Stimulated activated CD8-positive, alpha-beta memory T cell treated with anti-CD3 and anti-CD28 coated beads, Interleukin-15, amount 100 ng/mL, for 1 hour (primary cell): ENCODE results near the gene DCHS1.
"Not testable (repeated sequence)": the region's sequence is repeated elsewhere in the genome, so short reads cannot be mapped to it uniquely, and the experiment has no call there.

Source experiments
- DNase-seq: peaks from one replicate; pipeline ENCODE4 v3.0.0-alpha.2; 2020; ENCODE audit warnings: low read depth

DCHS1 gene

DNA sequence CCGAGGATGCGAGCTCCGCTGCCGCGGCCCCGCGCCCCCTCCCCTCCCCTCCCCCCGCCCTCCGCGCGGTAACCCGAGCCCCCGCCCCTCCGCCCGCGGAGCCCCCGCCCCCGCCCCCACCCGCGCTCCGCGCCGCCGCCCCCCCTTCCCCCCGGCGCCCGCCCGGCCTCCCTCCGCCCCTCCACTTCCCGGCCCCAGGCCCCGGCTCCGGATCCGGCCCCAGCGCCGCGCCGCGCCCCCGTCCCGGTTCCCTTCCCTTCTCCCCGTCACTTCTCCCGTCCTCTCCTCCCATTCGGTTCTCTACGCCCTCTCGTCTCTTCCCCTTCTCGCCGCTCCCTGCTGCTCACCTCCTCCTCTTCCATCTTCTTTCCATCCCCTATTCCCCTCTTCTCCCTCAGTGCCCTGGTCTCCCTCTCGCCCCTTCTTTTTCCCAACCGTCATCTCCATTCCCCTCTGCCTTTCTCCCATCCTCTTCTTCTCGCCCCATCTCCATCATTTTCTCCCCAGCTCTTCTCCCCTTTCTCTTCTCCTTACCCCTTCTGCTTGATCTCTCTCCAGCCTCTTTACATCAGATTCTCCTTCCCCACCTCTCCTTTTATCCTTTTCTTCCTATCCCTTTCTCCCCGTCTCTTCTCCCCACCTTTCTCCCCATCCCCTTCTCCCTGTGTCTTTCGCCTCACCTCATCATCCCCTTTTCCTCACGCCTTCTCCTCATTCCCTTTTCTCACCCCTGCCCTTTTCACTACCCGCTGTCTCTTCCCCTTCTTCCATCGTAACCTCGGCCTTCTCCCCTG, at the start of gene DCHS1:
TSS of gene DCHS1 (minus strand) at position 20 of the 794 bp plus-strand sequence. CDS start 14,196 bp downstream, outside the sequence.
- no peak for DNase-seq

DNA sequence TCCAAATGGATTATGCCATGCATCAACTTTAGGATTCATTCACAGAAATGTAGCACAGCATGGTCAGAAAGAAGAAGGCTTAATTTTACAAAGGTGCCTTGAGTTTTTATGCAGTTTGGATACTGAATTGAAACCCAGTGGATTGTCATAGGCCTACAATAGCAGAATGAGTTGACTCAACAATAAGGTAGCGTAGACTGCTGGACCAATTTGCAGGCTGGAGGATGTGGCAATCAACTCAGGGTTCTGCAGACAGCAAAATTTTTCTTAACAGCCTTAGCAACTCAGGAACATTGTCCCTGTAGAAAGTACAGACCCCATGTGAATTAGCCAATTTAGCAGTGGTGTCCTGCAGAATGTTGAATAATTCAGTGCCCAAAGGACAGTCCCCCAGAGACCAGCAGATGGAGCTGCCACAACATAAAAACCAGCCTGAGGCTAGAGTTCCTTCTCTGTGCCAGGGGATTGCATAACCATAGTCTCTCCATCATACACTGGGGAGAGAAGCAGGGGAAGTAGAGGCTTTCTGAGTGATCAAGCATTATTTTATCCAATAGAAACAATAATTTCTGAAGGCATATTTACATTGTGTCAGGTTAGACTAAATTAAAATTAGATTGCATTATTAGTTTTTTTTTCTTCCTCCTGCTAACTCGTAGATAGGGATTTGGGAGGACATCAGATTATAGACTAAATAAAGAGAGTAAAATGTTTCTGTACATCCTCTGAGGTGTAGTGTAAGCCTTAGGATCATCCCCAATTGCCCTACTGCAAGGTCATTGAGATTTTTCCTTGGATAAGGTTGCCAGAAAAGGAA, 47.8 kb upstream of the DCHS1 start:
- no peak for DNase-seq

GRCh38 chr11:6701955-6702354, 46.3 kb upstream of the DCHS1 start:
- not testable (repeated sequence) for DNase-seq

DNA sequence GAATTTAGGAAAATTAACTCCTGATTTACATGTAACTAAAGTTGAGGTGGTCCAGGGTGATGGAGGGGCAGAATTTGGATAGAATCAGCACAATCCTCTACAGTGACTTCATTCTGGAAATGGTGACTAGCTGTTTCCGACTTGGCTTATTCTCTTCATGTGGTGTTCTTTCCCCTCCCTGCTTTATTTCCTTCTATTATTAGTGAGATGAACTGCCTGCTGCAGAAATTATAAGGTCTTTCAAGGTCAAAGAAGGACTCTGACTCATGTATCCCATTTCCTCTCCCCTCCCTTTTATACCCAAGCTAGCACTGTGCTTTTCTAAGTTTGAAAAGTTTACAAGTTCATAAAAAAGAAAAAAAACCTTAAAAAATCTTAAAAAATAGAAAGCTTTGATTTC, 39.8 kb upstream of the DCHS1 start:
- no peak for DNase-seq

DNA sequence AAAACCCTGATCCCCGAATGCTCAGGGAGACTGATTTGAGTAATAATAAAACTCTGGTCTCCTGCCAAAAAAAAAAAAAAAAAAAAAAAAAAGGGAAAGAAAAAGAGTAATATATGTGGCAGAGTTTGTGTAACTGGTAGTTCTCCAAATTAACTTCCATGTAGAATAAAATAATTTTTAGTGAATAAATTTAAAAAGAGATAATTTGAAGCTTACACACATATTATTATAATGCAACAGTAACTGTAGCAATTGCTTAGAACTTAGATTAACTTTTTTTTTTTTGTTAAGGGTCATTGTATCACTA, 38.6 kb upstream of the DCHS1 start:
- no peak for DNase-seq

DNA sequence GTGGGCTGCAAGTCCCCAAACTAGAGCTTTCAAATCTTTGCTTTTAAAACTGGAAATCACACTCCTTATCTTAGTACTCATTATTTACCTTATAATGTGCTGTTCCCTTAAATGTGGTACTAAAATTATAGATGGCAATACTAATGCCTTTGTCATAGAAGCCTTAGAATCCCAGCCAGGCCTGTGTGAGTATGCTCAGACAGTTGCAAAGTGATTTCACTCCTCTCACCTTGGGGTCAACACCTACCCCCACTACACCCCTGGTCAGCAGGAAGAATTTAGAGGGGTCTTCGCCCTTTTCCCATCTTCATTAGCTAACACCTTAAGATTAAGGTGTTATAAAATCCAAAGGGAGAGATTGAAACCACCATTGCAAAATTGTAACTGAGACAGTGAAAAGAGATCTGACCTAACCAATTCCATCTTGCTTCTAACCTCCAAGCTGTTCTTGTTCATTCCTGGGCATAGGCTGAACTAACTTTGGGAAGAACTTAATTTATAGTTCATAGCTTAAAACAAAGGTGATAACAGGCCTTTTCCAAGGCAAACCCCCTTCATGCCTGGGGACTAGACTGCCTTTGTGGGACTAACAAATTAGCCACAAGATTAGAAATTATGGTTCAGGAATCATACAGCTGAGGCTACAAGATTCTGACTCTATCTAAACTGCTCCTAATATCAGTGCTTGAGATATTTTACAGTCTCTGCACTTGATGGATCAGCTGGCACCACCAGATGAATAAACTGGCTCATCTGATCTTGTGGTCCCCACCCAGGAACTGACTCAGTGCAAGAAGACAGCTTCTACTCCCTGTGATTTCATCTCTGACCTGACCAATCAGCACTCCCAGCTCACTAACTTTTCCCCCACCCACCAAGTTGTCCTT, 38.0 kb upstream of the DCHS1 start:
- DNase-seq = no peak

DNA sequence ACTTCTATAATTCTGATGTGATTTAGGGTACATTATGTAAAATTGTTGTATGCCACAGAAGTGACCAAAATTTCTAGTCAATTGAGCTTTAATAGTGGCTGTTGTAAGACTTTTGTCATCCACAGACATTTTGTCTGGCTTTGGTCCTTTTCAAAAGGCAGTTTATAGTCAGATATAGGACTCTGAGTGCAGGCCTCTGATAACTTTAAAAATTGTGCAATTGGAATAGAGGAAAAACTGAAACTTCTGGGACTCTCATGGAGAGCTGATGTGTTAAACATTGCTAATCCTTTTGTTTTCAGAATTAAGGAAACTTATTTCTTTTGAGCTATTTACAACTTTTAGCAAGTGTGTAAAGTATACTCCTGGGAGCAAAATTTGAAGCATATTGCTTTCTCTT, 36.5 kb upstream of the DCHS1 start:
- no peak for DNase-seq

DNA sequence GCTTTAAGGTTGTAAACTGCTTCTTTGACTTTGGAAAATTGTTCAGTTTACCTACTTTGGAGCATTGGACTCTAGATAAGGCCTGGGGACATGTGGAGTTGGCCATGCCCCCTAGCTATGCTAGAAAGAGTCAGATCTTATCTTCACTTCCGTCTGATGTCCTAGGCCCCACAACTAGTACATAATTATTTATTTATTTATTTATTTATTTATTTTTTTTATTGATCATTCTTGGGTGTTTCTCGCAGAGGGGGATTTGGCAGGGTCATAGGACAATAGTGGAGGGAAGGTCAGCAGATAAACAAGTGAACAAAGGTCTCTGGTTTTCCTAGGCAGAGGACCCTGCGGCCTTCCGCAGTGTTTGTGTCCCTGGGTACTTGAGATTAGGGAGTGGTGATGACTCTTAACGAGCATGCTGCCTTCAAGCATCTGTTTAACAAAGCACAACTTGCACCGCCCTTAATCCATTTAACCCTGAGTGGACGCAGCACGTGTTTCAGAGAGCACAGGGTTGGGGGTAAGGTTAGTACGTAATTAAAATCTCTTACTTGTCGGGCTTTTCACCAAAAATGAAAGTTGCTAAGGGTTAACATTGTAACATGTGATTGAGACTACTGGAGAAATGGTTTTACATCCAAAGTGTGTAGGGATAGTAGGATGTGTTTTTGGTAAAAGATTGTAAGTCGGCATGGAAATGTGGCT, 35.0 kb upstream of the DCHS1 start:
- DNase-seq = not testable (repeated sequence)

DNA sequence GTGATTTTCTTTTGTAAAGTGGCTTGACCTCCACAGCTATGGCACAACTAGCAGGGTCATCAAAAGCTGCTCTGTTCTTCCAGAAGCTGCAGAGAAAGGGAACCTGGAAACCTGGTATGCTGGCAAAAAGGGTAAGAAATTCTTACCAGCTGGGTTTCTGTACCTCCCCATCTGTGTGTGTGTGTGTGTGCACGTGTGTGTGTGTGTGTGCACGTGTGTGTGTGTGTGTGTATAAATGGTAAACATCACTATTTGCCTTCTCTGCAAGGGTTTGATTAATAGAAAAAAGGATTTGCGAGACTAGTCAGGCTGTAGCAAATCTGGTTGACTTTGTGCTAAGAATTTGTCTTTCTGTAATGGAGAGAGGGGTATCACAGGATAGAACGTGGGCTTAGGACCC, 32.3 kb upstream of the DCHS1 start:
- DNase-seq = no peak

DNA sequence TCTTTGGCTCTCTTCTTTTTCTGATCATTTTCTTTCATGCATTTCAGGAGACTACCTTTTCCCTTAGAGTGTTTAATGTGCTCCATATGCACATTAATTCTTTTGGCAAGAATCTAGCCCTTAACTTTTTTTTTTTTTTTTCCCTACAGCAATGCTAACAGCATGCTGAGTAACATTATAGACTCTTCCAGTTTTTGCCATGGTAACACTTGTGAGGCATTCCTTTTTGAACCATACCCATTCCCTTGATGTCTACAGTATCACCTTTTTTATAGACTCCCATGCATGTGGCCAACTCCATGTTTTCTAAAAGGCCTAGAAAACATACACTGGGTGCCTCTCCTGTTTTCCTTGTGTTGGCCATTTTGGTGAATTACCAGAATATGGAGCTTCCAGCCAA, 30.4 kb upstream of the DCHS1 start:
- no peak for DNase-seq

DNA sequence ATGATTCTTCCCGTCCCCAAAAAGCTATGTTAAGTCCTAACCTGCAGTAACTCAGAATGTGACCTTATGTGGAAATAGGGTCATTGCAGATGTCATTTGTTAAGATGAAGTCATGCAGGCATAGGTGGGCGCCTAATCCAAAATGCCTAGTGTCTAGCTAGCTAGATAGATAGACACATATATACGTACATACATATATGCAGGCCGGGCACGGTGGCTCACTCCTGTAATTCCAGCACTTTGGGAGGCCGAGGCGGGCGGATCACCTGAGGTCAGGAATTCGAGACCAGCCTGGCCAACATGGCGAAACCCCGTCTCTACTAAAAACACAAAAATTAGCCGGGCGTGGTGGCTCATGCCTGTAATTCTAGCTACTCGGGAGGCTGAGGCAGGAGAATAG, 28.5 kb upstream of the DCHS1 start:
- not testable (repeated sequence) for DNase-seq

DNA sequence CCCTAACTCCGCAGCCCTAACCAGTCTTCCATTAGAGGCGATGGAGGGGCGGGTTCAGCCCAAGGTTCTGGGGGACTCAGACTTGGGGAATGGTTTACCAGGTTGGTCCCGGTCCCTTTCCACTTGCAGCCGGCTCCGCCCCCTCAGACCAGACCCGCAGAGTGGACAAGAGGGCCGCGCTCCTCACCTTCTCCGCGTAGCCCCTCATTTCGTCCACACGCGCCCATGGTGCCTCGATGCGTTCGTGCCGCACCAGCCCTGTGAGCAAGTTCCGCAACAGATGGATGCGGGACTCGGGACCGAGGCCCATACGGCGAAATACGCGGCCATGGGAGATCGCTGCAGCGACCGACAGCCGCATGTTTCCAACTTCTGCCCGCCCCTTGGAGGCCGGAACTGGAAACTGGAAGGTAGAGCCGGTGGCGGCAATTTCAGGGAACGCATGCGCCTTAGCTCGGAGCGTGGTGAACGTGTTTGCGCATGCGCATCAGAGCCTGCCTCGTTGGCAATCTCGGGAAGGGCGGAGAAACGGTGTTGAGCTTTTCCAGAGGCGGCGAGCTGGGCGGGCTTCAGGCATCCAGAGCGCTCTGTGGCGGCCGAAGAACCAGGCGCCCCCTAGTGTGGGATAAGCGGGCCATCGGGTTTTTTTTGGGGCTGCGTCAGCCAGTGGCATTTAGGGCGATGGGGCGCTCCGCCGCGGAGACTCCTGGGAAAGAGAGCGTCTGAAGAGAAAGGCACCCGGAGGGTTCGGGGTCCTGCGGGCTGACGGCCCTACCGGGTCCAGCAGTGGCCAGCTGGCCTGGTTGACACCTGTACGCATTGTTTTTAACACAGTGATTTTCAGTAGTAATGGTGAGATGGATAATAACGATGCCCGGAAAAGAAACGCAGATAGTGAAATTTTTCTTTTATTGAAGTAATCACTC, 27.6 kb upstream of the DCHS1 start, which contains the start of gene MRPL17:
TSS of gene MRPL17 (minus strand) at position 405 of the 926 bp plus-strand sequence. CDS start at position 361, 44 bp downstream.
- peak; percentile 97 for DNase-seq

GRCh38 chr11:6682591-6682935, 27.0 kb upstream of the DCHS1 start:
- DNase-seq = no peak

GRCh38 chr11:6681949-6682348, 26.3 kb upstream of the DCHS1 start:
- no peak for DNase-seq

- DNase-seq = no peak
Observed at GRCh38 chr11:6681505-6681904, 25.9 kb upstream of the DCHS1 start.

DNA sequence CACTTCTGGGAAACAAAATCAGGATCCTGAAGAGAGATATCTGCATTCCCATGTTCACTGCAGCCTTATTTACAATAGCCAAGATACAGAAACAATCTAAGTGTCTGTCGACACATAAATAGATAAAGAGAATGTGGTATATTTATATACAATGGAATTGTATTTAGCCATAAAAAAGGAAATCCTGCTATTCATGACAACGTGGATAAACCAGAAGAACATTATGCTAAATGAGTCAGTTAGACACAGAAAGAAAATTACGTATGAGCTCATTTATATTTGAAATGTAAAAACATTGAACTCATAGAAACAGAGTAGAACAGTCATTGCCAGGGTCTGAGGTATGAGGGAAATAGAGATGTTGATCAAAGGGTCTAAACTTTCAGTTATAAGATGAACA, 21.4 kb upstream of the DCHS1 start:
- DNase-seq = no peak

DNA sequence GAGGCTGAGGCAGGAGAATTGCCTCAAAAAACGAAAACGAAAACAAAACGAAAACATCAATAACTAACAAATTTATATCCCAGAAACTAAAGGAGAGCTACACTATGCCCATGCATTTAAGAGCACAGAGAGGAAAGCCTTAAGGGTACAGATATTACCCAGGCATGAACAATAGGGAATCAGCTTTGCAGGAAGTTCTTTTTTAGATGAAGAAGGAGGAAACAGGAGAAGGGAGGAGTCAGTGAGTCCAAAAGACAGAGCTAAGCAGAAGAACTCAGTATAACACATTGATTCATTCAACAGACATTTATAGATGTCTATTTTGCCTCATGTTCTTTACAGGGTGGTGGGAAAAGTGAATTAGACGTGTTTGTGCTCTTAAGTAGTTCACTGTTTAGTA, 19.3 kb upstream of the DCHS1 start:
- DNase-seq = no peak

GRCh38 chr11:6674219-6674597, 18.6 kb upstream of the DCHS1 start:
- DNase-seq = no peak

GRCh38 chr11:6673523-6674218, 18.1 kb upstream of the DCHS1 start:
- DNase-seq = no peak

GRCh38 chr11:6671991-6672390, 16.4 kb upstream of the DCHS1 start:
- no peak for DNase-seq
